GM21515 (cell line): ENCODE measurements around the gene PCDHA2.
"Not testable (repeated sequence)": the region's sequence is repeated elsewhere in the genome, so short reads cannot be mapped to it uniquely, and the experiment has no call there.

Experiments
- ATAC-seq: cut with Tn5 transposase; IDR thresholded peaks from one replicate; pipeline ENCODE4 v1.9.1; 2021; ENCODE audit not compliant: unreplicated experiment

PCDHA2 gene

DNA sequence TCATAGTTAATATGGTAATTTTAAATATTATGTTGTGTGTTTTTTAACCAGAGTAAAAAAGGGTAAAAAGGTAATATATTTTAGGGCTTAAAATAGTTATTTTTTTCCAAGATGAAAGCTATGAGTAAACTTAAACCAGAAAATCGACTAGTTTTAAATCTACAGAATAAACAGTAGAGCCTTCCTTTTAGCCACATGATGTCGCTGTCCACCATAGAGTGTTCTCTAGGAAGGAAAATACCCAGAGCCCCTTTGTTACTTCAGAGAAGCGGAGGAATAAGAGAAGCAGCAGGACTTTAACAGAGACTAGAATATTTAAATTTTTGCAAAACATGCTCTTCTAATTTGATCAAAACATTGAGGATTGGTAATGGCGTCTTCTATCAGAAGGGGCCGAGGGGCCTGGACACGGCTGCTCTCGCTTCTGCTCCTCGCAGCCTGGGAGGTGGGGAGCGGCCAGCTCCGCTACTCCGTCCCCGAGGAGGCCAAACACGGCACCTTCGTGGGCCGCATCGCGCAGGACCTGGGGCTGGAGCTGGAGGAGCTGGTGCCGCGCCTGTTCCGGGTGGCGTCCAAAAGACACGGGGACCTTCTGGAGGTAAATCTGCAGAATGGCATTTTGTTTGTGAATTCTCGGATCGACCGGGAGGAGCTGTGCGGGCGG is at the start of gene PCDHA2:
Gene PCDHA2, plus strand, starts transcription at position 258 of the 664 bp plus-strand sequence.
- ATAC-seq, result no peak

GRCh38 chr5:140753561-140753960 is 41.1 kb upstream of the PCDHA2 start:
- no peak for ATAC-seq

DNA sequence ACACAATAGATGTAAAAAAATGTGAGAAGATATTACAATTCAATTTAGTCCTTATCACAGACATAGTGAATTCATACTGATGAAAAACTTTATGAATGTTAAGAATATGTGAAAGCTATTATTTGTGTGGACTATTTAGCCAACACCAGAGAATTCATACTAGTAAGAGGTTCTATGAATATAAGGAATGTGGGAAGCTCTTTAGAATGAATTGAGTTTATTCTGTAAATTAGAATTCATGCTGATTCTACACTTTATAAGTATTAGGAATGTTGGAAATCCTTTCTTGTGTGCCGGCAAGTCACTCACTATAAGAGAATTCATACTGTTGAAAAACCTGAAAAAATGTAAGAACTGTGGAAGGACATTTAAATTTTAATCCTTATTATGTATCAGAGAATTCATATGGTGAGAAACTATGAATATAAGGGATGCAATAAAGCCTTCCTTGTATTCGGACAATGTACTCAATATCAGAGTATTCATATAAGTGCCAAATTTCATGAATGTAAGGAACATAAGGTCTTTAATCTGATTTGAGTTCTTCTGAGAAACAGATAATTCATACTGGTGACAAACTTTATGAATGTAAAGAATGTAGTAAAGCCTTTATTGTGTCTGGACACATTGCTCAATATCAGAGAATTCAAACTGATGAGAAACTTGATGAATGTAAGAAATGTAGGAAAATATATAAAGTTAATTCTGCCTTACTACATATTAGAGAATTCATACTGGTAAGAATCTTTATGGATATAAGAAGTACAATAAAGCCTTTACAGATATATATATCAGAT is 30.3 kb upstream of the PCDHA2 start:
- ATAC-seq, result no peak

DNA sequence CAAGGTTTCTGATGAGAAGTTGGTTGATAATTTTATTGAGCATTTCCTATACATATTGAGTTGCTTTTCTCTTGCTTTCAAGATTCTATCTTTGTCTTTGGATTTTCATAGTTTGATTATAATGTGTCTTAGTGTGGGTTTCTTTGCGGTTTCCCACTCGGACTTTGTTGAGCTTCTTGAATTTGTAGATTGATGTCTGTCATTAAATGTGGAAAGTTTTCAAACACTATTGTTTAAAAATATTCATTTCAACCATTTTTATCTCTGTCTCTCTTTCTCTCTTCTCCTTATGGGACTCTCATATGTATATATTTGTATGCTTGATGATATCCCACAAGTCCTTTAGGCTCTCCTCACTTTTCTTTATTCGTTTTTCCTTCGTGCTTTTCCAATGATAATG is 27.2 kb upstream of the PCDHA2 start:
- ATAC-seq, result no peak

DNA sequence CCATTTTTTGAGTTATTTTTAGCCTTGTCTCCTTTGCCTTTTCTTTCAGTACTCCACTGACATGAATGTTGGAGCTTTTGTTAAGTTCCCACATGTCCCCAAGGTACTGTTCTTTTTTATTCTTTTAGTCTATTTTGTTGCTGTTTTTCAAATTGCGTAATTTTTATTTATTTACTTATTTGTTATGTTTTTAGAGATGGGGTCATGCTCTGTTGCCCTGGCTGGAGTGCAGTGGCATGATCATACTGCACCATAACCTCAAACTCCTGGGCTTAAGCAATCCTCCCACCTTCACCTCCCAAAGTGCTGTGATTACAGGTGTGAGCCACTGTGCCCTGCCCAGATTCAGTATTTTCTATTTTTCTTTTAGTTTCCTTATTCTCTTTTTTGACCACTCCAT is 14.1 kb upstream of the PCDHA2 start:
- no peak for ATAC-seq

DNA sequence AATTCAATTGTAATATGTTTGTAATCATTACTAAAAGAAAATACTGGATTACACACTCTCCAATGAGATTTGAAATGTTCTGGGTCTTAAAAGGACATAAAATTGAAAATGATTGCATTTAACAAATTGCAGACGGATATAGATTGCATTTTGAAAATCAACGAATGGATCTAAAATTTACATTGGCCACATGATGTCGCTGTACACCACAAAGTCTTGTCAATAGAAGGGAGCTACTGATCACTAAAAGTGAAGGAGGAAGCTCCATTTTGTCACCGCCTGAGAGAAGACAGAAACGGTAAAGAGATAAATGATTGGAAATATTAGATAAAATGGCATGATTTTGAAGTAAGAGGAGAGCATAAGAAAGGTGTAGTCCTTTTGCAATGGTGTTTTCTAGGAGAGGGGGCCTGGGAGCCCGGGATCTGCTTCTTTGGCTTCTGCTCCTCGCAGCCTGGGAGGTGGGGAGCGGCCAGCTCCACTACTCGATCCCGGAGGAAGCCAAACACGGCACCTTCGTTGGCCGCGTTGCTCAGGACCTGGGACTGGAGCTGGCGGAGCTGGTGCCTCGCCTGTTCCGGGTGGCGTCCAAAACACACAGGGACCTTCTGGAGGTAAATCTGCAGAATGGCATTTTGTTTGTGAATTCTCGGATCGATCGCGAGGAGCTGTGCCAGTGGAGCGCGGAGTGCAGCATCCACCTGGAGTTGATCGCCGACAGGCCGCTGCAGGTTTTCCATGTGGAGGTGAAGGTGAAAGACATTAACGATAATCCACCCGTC is 8.6 kb upstream of the PCDHA2 start, which contains the start of gene PCDHA1:
Gene PCDHA1, plus strand, starts transcription at position 236 of the 782 bp plus-strand sequence.
- ATAC-seq, result no peak

- ATAC-seq, result not testable (repeated sequence)
Observed at GRCh38 chr5:140787422-140787821, 7.2 kb upstream of the PCDHA2 start.

DNA sequence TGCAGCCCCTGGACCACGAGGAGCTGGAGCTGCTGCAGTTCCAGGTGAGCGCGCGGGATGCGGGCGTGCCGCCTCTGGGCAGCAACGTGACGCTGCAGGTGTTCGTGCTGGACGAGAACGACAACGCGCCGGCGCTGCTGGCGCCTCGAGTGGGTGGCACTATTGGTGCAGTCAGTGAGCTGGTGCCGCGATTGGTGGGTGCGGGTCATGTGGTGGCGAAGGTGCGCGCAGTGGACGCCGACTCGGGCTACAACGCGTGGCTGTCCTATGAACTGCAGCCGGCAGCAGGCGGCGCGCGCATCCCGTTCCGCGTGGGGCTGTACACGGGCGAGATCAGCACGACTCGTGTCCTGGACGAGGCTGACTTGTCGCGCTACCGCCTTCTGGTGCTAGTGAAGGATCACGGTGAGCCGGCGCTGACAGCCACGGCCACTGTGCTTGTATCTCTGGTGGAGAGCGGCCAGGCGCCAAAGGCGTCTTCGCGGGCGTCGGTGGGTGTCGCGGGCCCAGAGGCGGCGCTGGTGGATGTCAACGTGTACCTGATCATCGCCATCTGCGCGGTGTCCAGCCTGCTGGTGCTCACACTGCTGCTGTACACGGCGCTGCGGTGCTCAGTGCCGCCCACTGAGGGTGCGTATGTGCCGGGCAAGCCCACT is 6.7 kb upstream of the PCDHA2 start:
- not testable (repeated sequence) for ATAC-seq

GRCh38 chr5:140791089-140791488 is 3.6 kb upstream of the PCDHA2 start:
- no peak for ATAC-seq

DNA sequence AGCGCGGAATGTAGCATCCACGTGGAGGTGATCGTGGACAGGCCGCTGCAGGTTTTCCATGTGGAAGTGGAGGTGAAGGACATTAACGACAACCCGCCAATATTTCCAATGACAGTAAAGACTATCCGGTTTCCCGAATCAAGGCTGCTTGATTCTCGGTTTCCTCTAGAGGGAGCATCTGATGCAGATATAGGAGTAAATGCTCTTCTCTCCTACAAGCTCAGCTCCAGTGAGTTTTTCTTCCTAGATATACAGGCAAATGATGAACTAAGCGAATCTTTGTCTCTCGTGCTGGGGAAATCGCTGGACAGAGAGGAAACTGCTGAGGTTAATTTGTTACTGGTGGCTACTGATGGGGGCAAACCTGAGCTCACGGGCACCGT is 598 bp downstream of the PCDHA2 start:
- no peak for ATAC-seq

- ATAC-seq, result not testable (repeated sequence)
Observed at GRCh38 chr5:140796072-140796717, 1.5 kb downstream of the PCDHA2 start.

- ATAC-seq, result no peak
Observed at GRCh38 chr5:140796718-140797095, 2.1 kb downstream of the PCDHA2 start.

- no peak for ATAC-seq
Observed at GRCh38 chr5:140800816-140801493, 6.3 kb downstream of the PCDHA2 start, which contains the start of gene PCDHA3. TSS of gene PCDHA3 (plus strand) at chr5:140801057.

- no peak for ATAC-seq
Observed at GRCh38 chr5:140801494-140801841, 6.8 kb downstream of the PCDHA2 start.

- ATAC-seq, result not testable (repeated sequence)
Observed at GRCh38 chr5:140802381-140802780, 7.7 kb downstream of the PCDHA2 start.

GRCh38 chr5:140802781-140803271 is 8.2 kb downstream of the PCDHA2 start:
- no peak for ATAC-seq

- no peak for ATAC-seq
Observed at GRCh38 chr5:140806834-140807775, 12.5 kb downstream of the PCDHA2 start, which contains the start of gene PCDHA4. TSS of gene PCDHA4 (plus strand) at chr5:140807068.

DNA sequence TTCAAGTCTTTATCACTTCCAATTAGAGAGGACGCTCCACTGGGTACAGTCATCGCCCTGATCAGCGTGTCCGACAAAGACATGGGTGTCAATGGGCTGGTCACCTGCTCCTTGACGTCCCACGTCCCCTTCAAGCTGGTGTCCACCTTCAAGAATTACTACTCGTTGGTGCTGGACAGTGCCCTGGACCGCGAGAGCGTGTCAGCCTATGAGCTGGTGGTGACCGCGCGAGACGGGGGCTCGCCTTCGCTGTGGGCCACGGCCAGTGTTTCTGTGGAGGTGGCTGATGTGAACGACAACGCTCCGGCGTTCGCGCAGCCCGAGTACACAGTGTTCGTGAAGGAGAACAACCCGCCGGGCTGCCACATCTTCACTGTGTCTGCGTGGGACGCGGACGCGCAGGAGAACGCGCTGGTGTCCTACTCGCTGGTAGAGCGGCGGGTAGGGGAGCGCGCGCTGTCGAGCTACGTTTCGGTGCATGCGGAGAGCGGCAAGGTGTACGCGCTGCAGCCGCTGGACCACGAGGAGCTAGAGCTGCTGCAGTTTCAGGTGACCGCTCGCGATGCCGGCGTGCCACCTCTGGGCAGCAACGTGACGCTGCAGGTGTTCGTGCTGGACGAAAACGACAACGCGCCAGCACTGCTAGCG is 13.7 kb downstream of the PCDHA2 start:
- ATAC-seq, result not testable (repeated sequence)
